Upper lobe of left lung (tissue), 6 donors: ENCODE data around the gene B3GALT5. TPM values are rescaled to one million over a fixed set of nuclear protein-coding genes. Genes with fewer than 3 reads are reported as not detected.

Source experiments
- ATAC-seq, 2 donors: fragments of 200-7000 bp; cut with Tn5 transposase; one replicate each; pipeline ENCODE4 v1.9.1; 2022; ENCODE audit warnings: mild to moderate bottlenecking in 2 of 2, moderate library complexity in 2 of 2; ENCODE audit not compliant: low FRiP score in 2 of 2
- DNase-seq, 2 donors: peaks; one replicate each; pipeline ENCODE4 v3.0.0-alpha.2; 2019 to 2020
- H3K27ac ChIP-seq, 4 donors: fragments of 200-600 bp; sonication (generic); one replicate each; pipeline ENCODE4 v1.5.1; 2016 to 2019
- H3K27me3 ChIP-seq, 4 donors: fragments of 200-600 bp; sonication (generic); one replicate each; pipeline ENCODE4 v1.5.1; 2017 to 2019
- H3K36me3 ChIP-seq, 4 donors: fragments of 200-600 bp; sonication (generic); one replicate each; pipeline ENCODE4 v1.5.1; 2016 to 2019
- H3K4me1 ChIP-seq, 4 donors: fragments of 200-600 bp; sonication (generic); one replicate each; pipeline ENCODE4 v1.5.1; 2018 to 2019
- H3K4me3 ChIP-seq, 4 donors: fragments of 200-600 bp; sonication (generic); one replicate each; pipeline ENCODE4 v1.5.1; 2017 to 2019; ENCODE audit warnings: mild to moderate bottlenecking in 2 of 4, moderate library complexity in 1 of 4
- H3K9me3 ChIP-seq, 4 donors: fragments of 200-600 bp; sonication (generic); one replicate each; pipeline ENCODE4 v1.5.1; 2018 to 2019
- EP300 ChIP-seq, 4 donors: sonication (generic); formaldehyde crosslinking; IDR thresholded peaks; one replicate each; pipeline ENCODE4 v1.5.1; 2017; ENCODE audit warnings: antibody characterized with exemption in 4 of 4, control low read depth in 2 of 4
- POLR2A ChIP-seq, 4 donors: fragments of 450-650 bp; IDR thresholded peaks; one replicate each; pipeline ENCODE4 v1.5.1; 2016 to 2017; ENCODE audit warnings: antibody characterized with exemption in 4 of 4, mild to moderate bottlenecking in 2 of 4
- POLR2AphosphoS5 ChIP-seq, 2 donors: sonication (generic); formaldehyde crosslinking; IDR thresholded peaks; one replicate each; pipeline ENCODE4 v1.5.1; 2017; ENCODE audit warnings: antibody characterized with exemption in 2 of 2
- WGBS, 2 donors: methylation state at CpG; one replicate each; pipeline ENCODE4 v1.1.5; 2017 to 2018; 5-methylcytosine and 5-hydroxymethylcytosine counted together
- total RNA-seq, 6 donors: library from RNA; depleted of rRNA in 4 of 6; stranded (reverse); fragments of >200 nt in 4 of 6; gene quantifications; one replicate each; pipeline versions ENCODE4 v1.1.0 to v1.2.1, GENCODE V29; 2016 to 2021
- TF ChIP-seq, protein P1 (sequence below), 6 experiments: fragments of 450-650 bp in 4 of 6; fragments of 200-600 bp in 2 of 6; sonication (generic) in 2 of 6; IDR thresholded peaks; one replicate each; pipeline ENCODE4 v1.5.1; 2016 to 2019; ENCODE audit warnings: antibody characterized with exemption in 6 of 6
- donor health status: DM: no; HTN: no; CAD: no; lungs with moderate emphysema.
- donor health status: DM: no; HTN: yes; CAD: no; lungs with severe emphysema.

Gene B3GALT5
- total RNA-seq, 6 donors from 2014 or later: under 0.01 to 0.71 (median 0.09) TPM; not detected in 1

DNA sequence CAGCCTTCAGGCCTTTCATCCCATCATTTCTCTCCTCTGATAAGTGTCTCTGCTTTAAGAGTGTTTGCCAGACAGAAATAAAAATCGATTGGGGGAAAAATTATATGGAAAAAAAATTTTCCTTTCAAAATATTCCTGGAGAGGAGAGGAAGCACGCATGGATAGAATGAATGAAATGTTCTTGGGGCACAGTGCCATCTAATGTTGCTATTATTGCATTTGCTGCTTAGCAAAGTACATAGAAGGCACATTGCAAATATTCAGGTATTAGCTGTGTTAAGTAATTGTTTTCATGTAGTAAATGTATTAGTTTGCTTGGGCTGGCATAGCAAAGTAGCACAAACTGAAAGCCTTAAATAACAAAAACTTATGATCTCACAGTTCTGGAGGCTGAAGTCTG lies 18.1 kb downstream of the B3GALT5 start:
- TF ChIP-seq, protein P1, sequence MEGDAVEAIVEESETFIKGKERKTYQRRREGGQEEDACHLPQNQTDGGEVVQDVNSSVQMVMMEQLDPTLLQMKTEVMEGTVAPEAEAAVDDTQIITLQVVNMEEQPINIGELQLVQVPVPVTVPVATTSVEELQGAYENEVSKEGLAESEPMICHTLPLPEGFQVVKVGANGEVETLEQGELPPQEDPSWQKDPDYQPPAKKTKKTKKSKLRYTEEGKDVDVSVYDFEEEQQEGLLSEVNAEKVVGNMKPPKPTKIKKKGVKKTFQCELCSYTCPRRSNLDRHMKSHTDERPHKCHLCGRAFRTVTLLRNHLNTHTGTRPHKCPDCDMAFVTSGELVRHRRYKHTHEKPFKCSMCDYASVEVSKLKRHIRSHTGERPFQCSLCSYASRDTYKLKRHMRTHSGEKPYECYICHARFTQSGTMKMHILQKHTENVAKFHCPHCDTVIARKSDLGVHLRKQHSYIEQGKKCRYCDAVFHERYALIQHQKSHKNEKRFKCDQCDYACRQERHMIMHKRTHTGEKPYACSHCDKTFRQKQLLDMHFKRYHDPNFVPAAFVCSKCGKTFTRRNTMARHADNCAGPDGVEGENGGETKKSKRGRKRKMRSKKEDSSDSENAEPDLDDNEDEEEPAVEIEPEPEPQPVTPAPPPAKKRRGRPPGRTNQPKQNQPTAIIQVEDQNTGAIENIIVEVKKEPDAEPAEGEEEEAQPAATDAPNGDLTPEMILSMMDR (IDR thresholded peaks at IDR 0.05): no peak
- TF ChIP-seq EP300 (IDR thresholded peaks at IDR 0.05): no peak
- TF ChIP-seq POLR2A (IDR thresholded peaks at IDR 0.05): no peak
- TF ChIP-seq POLR2AphosphoS5 (IDR thresholded peaks at IDR 0.05): no peak
- no peak for DNase-seq
- no peaks in the 10 kb centered on the region for H3K27me3 ChIP-seq
- no peaks in the 10 kb centered on the region for H3K4me1 ChIP-seq
- H3K27ac ChIP-seq: no peak overlapping the region
- WGBS, 2 donors: 47 to 49% methylated on average over 2 of the region's 2 CpGs
- no peaks in the 10 kb centered on the region for H3K9me3 ChIP-seq
- H3K36me3 ChIP-seq: no peaks in the 10 kb centered on the region
- H3K4me3 ChIP-seq: no peak overlapping the region
- ATAC-seq: no peak

DNA sequence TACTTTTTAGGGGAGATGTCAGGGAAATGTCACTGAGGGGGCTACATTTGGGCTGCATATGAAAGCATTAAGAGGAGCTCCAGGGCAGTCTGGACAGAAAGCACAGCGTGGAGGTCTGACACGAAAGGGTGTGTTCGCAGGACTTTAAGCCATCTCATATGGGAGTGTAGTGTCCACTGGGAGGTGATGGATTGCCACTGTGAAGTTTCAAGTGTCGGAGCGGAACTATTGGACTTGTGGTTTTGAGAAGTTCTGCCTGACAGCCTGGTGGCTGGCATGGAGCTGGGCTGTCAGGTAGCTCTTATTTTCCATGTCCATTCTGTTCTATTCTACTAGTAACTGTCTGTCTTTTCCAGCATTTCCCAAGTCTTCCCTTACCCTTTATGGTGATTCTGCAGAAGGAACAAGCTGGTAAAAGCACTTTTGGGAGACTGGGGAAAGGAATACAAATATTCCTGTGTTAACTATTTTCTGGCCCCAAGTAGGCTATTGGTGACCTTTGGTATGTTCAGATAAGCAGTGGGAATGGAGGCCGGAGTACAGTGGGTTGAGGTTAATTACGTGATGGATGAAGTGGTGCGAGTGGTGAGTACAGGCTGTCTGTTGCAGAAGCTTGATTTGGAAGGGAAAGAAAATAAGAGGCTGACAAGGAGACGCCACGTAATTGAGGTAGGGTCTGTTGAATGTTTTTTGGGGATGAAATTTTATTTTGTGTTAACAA lies 19.3 kb downstream of the B3GALT5 start:
- Histone ChIP-seq H3K27me3 (no peaks in the 10 kb centered on the region), H3K27ac (no peak overlapping the region), H3K9me3 (no peaks in the 10 kb centered on the region), H3K4me1 (no peaks in the 10 kb centered on the region), H3K4me3 (no peak overlapping the region), H3K36me3 (no peaks in the 10 kb centered on the region)
- no peak for ATAC-seq
- DNase-seq: no peak
- TF ChIP-seq, protein P1 (IDR thresholded peaks at IDR 0.05): no peak
- TF ChIP-seq EP300 (IDR thresholded peaks at IDR 0.05) (no peak), POLR2AphosphoS5 (IDR thresholded peaks at IDR 0.05) (no peak), POLR2A (IDR thresholded peaks at IDR 0.05) (no peak)
- 75% methylated on average over 10 of the region's 10 CpGs for WGBS, 2 donors

DNA sequence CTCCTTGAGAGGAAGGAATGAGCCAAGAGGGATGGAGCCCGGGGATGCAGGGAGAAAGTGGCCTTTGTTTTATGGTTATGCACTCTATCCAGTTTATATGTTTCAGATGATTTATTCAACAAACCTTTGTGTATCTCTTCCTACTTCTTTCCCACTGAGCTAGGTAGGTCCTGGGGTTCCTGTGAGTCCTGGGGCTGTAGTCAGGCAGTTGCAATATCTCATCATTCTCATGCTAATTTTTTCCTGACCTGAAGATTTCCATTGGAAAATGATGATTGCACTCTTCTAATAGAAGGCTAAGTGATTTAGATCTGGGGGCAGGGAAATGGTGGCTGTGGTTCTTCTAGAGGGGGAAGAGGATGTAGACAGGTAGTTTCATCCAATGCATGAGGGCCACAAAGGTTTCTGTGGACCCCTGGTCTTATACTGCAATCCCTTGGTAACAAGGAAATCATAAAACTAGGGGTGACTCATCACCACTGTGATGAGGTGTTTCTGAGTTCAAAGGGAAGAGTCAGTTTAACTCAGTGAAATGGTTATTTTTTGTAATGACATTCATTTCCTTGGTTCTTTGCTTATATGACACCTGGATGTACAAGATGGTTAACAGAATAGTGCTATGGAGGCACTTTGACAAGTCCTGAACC lies 20.2 kb downstream of the B3GALT5 start:
- ATAC-seq: no peak
- Histone ChIP-seq H3K9me3 (no peaks in the 10 kb centered on the region), H3K4me3 (no peak overlapping the region), H3K4me1 (no peaks in the 10 kb centered on the region), H3K27me3 (no peaks in the 10 kb centered on the region), H3K36me3 (no peaks in the 10 kb centered on the region), H3K27ac (no peak overlapping the region)
- WGBS, 2 donors: 91 to 95% methylated on average over 1 of the region's 1 CpG
- no peak for DNase-seq
- TF ChIP-seq, protein P1 (IDR thresholded peaks at IDR 0.05): no peak
- TF ChIP-seq EP300 (IDR thresholded peaks at IDR 0.05): no peak
- TF ChIP-seq POLR2A (IDR thresholded peaks at IDR 0.05): no peak
- TF ChIP-seq POLR2AphosphoS5 (IDR thresholded peaks at IDR 0.05): no peak

DNA sequence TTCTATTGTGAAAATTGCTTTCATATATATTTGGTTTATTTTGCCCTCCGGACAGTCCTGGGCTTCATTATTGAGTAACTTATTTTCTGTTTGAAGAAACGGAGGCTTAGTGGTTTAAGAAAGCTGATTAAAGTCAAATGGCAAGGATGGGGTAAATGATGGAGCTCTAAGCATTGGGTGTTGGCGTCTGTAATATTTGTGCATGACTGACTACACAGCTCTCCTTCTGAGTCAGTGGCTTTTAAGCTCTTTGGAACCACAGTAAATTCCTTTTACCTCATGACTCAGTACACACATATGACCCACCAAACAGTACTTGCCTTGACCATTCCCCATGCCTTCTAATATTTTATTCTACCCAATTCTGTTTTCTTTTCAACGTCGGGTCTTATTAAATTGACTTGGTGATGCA lies 21.0 kb downstream of the B3GALT5 start:
- TF ChIP-seq POLR2AphosphoS5 (IDR thresholded peaks at IDR 0.05): no peak
- no peak for TF ChIP-seq POLR2A (IDR thresholded peaks at IDR 0.05)
- no peak for TF ChIP-seq EP300 (IDR thresholded peaks at IDR 0.05)
- TF ChIP-seq, protein P1 (IDR thresholded peaks at IDR 0.05): no peak
- H3K27ac ChIP-seq: no peak overlapping the region
- no peaks in the 10 kb centered on the region for H3K4me1 ChIP-seq
- peak in 1 of 2 donors; percentile 45 for ATAC-seq
- 82 to 83% methylated on average over 5 of the region's 5 CpGs for WGBS, 2 donors
- H3K9me3 ChIP-seq: no peaks in the 10 kb centered on the region
- no peaks in the 10 kb centered on the region for H3K27me3 ChIP-seq
- no peak for DNase-seq
- no peaks in the 10 kb centered on the region for H3K36me3 ChIP-seq
- H3K4me3 ChIP-seq: no peak overlapping the region
